T1000 (cell line): ENCODE data around the gene C4orf54.

Source experiments
- DNase-seq: peaks from one replicate; lab custom pipeline; 2025; ENCODE audit warnings: mixed read lengths; lab: John Stamatoyannopoulos, UW

Gene C4orf54

DNA sequence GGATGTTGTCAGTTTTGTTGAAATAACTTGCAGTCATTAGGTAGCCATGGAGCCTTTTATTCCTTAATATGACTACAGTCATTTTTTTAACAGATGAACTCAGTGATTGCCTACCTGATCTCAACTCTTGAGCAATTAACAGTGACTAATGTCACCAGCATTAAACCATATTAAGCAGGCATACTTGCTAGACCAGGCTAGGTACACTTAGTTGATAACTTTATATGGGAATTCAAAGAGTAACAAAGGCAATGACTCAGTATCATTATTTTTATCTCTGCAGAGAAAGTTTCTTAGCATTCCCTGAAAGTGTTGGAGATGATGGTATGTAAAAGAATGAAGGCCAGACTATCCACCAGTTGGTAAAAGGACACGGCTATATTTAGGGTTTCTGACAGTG, at the start of gene C4orf54:
C4orf54 (minus strand) TSS at position 31 of the 400 bp plus-strand sequence. CDS start 3,180 bp downstream, outside the sequence.
- no peak for DNase-seq

DNA sequence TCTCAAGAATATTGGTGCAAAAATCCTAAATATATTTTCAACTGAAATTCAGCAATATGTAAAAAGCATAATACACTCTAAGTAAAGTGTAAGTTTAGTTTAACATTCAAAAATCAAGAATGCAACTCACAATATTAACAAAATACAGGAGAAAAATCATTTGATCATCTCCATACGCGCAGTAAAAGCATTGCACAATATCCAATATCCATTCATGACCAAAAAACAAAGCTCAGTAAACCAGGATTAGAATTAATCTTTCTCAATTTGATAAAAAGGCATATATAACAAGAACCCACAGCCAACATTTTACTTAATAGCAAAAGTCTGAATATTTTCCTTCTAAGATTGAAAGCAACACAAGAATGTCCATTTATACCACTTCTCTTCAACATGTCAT, 48.3 kb upstream of the C4orf54 start:
- no peak for DNase-seq

DNA sequence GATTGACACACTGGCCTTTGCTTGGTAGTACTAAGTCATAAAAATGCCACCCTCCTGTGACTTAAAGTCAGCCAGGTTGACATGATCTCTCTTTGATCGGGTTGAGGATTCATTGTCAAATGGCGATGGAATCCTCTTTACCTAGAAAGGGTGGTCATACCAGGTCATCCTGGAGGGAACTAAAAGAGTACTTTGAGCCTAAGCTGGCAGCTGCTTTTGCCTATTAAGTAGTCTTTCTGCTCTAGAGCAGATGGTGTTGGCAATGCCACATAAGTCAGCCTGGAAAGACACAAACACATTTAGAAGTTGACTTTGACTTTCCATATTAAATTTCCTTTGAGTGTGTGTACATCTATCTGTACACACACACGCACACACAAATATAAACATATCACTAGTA, 39.2 kb upstream of the C4orf54 start:
- DNase-seq: no peak

DNA sequence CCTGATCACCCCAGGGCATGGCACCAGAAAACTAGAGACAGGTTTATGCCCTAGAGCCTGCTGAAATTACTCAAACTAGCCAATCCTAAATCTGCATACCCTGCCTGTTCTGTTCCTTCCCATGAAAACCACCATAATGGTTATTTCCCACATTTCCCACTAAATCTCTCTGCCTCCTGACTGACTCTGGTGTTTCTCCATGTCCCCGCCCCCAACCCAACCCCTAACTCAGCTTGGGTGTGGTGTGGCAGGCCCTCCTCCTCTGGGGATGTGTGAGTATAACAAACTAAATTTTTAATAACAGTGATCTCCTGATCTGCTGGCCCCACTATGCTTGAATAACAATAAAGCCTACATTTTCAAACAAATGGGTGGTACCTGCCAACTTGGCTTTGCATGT, 35.5 kb upstream of the C4orf54 start:
- DNase-seq: no peak

DNA sequence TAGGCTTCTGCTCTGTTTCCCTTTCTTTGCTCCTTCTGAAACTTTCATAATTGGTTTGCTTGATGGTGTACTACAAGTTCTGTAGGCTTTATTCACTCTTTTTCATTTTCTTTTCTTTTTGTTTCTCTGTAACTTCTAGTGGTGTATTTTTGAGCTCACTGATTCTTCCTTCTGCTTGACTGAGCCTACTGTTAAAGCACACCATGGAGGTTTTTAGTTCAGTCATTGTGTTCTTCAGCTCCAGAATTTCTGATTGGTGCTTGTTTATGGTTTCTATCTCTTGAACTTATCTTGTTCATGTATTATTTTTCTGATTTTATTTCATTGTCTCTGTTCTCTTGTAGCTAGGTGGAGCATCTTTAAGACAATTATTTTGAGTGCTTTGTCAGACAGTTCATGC, 33.4 kb upstream of the C4orf54 start:
- DNase-seq: no peak

DNA sequence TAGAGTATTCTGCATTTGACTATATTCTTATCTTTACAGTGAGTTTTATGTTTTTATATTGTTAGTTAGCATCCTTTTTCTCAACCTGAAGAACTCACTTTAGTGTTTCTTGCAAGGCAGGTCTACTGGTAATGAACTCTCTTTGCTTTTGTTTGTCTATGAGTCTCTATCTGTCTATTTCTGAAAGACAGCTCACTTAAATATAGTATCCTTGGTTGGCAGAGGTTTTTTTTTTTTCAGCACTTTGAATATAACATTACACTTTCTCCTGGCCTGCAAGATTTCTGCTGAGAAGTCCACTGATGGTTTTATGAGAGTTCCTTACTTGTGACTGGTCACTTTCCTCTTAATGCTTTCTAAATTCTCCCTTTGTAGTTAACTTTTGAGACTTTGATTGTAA, 32.8 kb upstream of the C4orf54 start:
- DNase-seq: no peak

DNA sequence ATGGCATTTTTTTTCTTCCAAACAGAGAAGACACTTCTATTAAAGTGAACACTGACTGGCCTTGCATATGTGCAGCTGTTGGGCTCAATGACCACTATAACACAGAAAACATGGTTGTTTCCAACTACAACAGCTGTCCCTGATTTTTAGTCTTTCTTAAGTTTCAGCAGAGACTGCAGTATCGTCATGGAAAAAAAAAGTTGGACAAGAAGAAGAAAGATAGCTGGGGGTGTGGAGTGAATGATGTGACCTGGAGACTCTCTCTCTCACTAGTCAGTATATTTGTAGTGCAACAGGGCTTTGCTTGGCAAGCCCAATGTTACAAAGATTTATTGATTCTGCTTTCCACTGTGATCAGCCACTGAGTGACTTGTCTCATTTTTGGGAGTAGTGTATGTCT, 29.5 kb upstream of the C4orf54 start:
- no peak for DNase-seq

DNA sequence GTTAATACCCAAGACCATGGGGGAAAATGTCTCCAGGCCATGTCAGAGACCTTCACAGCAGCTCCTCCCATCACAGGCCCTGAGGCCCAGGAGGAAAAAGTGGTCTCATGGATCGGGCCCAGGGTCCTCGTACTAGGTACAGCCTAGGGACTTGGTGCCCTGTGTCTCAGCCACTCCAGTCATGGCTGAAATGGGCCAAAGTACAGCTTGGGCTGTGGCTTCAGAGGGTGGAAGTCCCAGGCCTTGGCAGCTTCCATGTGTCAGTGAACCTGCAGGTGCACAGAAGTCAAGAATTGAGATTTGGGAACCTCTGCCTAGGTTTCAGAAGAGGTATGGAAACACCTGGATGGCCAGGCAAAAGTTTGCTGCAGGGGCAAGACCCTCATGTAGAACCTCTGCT, 27.6 kb upstream of the C4orf54 start:
- DNase-seq: no peak

DNA sequence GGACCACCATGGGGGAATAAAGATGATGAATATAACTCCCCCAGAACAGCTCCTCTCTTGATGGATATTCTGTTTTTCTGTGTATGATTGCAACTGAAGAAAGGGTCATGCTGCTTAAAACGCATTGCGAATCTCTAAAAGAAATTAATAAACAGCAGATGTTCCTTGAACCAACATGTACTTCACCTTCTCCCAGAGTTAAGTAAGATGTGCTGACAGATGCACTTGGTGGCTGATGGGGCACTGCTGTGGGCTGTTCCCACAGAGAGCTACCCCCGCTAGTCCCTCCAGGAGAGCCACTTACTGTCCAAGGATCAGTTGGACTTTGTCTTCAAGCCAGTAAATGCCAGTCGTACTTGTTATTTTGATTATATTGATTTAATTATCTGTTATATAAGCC, 26.3 kb upstream of the C4orf54 start:
- DNase-seq: no peak

DNA sequence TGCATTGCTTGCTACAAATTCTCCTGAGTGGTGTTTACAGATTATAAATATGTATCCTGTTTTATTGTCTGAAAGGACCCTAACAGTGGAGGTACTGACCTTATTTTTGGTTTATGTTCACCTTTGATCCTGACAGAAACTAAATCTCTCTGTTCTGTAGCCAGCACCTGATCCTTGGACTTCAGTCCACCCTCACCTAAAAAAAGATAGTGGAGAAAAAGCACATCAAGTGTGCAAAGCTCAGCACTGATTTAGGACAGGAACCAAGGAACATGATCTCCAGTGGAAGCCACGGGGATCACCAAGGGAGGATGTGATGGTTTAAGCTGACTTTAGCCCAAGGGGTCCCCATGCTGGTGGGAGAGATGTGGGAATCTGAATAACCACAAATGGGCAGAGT, 22.3 kb upstream of the C4orf54 start:
- no peak for DNase-seq

DNA sequence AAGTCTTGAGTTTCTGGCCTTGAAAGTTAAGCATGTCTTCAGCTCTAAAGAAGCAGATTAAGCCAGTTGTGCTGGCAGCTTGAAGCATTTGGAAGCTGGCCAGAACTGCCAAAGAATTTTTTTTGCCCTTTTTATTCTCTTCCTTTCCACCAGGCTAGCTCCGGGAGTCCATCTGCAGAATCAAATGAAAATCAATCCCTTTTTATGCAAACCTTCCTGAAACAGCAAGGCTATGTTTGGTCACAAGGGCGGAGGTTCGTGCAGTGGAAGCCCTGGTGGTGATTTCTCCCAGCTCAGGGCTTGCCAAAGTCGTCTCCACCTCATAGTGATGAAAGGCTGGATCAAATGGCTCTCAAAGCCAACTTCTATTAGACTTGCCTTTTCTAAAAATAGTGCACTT, 21.6 kb upstream of the C4orf54 start:
- DNase-seq: no peak

DNA sequence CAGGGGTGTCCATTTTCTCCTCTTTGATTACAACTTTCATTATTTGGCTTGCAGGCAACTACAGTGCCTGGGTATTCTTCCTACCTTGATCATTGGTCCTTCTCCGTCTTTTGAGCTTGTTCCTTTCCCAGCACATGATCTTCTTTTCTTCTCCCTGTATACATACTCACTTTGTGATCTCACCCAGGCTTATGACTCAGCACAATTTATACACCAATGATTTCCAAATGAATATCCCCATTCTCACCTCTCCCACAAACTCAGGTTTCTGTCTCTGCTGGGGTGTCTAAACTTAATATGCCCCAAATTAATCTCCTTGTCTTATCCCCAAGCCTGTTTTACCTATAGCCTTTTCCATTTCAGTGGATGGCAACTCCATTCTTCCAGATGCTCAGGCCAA, 19.5 kb upstream of the C4orf54 start:
- DNase-seq: no peak

DNA sequence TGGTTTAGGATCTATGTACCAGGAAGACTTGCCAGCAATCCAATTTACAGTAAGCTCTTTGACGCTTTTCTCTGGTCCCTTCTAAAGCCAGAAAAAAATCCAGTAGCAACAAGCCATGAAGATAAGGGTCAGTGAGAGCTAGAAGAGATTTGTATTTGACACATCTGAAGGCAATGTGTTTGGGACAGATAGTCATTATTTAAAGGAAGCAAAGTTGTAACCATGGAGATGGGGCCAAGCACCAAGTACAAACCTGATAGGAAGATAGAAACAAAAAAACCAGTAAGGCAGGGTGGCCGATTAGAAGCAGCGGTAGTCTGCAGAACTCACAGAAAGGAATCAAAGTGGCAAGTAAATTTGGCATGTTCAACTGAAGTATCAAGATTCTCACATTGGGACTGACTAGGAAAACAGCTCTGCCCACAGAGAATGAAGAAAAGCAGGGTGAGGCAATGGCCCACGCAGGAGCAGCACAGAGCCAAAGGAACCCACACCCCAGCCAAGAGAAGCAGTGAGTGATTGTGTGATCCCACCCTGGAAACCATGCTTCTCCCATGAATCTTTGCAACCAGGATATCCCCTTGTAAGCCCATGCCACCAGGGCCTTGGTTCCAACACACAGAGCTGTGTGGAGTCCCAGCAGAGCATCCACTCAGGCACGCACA, 12.9 kb upstream of the C4orf54 start:
- no peak for DNase-seq

DNA sequence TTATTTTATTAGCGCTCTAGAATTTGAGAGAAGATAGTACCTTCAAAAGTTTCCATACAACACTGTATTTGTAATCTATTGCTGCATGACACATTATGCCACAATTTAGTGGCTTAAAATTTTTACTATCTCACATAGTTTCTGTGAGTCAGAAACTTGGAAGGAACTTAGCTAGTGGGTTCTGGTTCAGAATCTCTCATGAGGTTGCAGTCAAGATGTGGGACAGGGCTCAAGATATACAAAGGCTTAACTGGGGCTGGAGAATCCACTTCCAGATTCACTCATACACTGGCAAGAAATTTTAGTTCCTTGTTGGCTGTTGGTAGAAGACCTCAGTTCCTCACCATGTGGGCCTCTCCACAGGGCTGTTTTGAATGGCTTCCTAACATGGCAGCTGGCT, 11.5 kb upstream of the C4orf54 start:
- DNase-seq: no peak

DNA sequence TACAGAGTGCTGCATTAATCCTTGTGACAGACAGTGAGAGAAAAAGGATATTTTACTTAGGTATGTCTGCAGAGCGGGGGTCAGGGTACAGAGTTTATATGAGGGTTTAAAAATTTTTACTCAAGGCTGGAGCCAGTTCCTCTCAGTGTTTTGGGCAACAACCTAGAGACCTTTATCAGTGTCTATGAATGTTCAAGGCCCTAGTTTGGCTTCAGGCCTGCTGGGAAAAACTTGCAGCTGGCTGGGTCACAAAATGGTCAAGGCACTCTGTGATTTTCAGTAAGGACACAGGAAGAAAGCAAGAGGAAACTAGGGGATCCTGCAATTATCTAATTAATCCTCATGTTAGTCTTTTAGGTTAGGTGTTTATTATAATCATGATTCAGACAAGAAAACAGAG, 10.8 kb upstream of the C4orf54 start:
- no peak for DNase-seq

DNA sequence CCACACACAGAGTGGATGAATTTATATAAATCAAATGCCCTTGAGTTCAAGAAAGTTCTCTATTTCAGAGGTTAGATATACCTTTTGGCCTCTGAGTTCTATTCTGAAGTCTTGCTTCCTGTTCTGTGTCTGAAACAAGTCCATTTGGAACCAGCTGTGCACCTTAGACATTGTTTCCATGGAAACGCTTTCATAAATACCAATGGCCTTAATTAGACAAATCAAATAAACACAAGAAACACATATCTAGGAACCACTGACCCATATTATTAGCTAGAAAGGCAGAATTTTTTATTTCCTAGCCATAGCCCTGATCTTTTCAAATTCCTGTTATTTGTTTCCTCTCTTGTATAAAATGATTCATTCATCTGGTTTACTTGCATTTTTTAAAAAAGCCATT, 8.4 kb upstream of the C4orf54 start:
- DNase-seq: no peak

DNA sequence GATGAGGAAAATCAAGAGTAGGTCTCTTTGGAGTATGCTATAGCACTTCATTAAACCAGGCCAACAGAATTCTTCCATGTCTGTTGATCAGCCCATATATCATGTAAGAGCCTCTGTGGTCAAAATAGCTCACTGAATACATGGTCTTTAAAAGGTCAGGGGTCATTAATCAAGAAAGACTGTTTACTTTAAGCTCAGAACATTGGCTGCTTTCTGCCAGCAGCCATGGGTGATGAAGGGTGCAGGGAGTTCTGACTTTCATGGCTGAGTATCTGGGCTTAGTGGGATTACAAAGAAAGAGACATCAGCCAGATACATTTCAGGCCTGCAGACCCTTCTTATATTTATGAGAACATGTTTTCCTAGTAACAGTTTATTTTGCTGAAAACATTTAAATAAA, 7.1 kb upstream of the C4orf54 start:
- DNase-seq: no peak

DNA sequence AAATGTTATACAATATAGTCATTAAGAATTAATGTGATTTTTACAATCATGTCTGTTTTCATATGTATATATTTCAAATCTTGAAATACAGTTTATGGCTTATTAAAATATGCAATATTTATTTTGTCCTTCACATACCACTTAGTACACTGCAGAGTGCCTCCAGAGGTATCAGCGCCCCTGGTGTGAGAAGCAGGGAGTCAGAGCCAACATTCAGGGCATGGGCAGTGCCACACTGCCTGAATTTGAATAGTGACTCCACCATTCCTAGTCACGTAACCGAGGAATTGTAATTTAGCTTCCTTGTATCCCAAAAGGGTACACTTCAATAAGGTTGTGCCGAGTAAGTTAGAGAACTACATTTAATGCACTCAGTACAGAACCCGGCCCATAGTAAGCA, 4.3 kb upstream of the C4orf54 start:
- DNase-seq: no peak

DNA sequence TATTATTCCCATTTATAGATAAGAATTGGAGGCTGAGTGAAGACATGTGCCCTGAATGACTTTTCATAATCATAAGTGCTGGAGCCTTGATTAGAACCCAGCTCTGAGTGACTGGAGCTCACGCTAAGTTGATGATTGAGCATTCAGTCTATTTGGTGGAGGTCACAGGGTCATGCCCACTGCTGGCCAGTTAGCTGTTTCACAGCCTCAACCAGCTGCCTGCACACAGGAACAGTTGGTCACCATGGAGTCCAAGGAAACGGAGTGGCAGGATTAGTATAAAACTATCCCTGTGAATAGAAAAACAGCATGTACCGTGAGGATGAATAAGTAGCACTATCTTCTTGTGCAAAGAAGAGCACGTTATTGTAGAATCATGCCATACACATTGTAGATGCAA, 1.0 kb upstream of the C4orf54 start:
- no peak for DNase-seq

DNA sequence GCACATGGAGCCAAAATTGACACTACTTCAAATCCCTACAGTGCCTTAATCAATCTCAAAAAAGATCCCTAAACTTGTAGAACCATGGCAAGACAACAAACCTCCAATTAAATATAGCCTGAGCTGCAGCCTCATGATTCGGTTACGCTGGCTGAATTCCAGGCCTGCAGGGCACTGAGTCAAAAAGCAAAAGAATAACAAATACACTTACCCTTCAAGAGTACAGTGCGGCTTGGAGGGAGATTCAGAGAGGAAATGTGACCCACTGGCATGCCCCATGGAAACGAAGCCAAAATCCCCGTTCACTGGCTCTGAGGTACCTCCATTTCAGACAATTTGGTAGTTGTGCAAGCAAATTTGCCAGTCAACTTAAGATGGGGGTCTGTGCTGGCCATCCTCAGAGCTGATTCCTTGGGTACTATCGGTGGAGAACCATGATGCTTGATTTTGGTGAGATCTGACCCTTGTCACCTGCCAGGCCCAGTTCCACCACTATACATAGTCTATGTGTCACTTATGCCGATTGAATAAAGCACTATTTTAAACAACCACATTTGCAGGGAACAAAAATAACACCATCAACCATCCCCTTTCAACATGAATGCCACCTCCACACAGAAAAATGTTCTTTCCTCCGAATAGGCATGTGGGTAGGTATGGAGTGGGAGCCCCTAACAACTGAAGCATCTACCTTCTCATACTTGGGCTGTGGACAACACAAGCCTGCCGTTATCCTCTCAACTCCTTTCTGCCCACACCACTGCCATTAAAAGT, 2.1 kb downstream of the C4orf54 start:
- DNase-seq: peak; percentile 60

DNA sequence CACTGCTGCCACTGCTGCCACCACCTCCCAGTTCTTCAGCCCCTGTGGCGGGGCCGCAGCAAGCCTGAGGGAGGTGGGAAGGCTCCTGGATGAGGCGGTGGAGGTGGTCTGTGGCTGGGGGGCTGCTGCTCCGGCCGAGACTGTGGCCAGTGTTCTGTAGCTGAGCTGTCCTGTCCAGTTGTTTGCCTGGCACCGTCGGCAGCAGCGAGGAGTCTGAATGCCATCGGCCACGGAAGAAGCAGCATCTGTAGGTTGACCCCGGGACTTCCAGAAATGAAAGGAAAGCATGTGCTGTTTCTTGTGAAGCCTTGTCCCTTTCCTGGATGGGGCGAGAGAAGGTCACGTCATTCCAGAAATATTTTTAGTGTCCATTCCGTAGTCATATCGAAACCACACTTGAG, 3.3 kb downstream of the C4orf54 start:
- no peak for DNase-seq

DNA sequence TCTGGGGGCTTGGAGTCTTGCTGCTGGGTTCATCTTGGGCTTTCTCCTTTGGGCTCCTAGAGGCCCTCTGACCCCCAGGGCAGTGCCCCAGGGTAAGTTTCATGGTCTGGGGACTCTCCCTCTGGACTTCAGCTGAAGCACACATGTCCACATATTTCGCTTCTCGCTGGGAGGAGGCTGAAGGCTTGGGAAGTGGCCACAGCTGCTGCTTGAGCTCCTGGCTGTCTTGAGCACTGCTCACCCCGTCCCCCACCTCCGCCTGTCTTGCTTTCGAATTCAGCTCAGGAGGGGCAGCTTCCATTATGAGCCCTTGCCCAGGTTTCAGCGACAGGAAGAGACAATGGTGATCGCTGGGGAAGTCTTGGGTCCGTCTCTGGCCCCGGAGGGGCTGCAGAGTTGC, 3.7 kb downstream of the C4orf54 start:
- no peak for DNase-seq

DNA sequence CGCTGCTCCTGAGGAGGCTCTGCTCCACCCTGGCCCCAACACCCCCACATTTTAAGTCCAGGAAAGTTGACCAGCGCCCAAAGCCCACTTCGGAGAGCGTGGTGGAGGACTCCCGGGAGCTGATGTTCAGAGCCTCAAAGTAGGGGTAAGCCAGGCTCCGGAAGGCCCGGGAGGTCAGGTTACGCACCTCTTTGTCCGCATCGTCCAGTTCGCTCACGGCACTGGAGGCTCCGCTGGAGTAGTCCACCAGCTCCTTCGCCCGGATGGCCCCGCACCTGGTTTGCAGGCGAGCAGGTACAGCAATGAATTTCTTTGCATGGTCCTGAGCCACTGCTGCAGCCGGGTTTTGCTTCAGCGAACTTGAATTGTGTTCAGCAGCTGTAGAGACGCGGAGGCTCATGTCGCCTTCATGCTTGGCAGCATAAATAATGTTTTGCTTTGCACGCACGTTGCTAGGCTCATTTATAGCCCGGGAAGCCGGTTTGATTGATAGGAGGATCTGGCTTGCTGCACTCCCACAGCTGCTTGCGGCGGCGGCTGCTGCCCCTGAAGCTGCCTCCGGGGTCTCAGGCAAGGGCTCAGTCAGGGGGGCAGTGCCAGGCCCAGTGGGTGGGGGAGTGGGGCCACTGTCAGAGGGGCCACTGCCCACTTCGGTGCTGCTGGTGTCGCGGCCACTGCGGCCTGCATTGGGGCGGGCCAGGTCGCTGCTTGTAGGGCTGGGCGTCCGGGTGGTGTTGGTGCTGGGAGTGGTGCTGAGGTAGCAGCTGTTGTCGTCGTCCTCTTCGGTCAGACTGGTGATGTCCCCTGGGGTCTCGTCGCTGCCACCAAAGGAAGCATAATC, 4.8 kb downstream of the C4orf54 start:
- no peak for DNase-seq
